ENCODE measurements around the gene SDK1. TPM values are rescaled to one million over a fixed set of nuclear protein-coding genes. Genes with fewer than 3 reads are reported as not detected.

SDK1 gene
- total RNA-seq, 2 experiments from 2014 or later, result 0.19 to 0.36 TPM

GRCh38 chr7:4265676-4266075 is 964.6 kb downstream of the SDK1 start:
- Histone ChIP-seq H2AFZ (ENCODE audit: low read length) (no peak overlapping the region), H3K9me3 (ENCODE audit: low read length) (no peaks in the 10 kb centered on the region), H3K79me2 (ENCODE audit: insufficient read depth, low read depth, low read length) (no peaks in the 10 kb centered on the region), H3K4me3 (ENCODE audit: low read depth, low read length, poor library complexity, severe bottlenecking) (no peak overlapping the region), H3K36me3 (ENCODE audit: insufficient read depth, low read length) (no peaks in the 10 kb centered on the region), H3K4me2 (ENCODE audit: low read length) (no peak overlapping the region), H3K4me1 (ENCODE audit: insufficient read depth, low read length, poor library complexity, severe bottlenecking) (no peaks in the 10 kb centered on the region), H4K20me1 (ENCODE audit: insufficient read depth, low read length) (no peaks in the 10 kb centered on the region), H3K27ac (ENCODE audit: low read depth, low read length, poor library complexity, severe bottlenecking) (no peak overlapping the region), H3K9me2 (ENCODE audit: insufficient read depth, low read length) (no peaks in the 10 kb centered on the region)
- BruUV-seq (replicated peaks), result no TSS peak
- ChIA-PET POLR2A (no interaction called here), CTCF (ENCODE audit: unreplicated experiment) (no interaction called here)
- TF ChIP-seq CTCF (conservative IDR thresholded peaks at IDR 0.05; ENCODE audit: low read length) (no peak), EZH2phosphoT487 (IDR thresholded peaks at IDR 0.05; ENCODE audit: borderline replicate concordance, low read depth, low read length) (no peak)
- intact Hi-C loops (cut with micrococcal nuclease; ENCODE audit: unreplicated experiment), result no loop called here
- DNase-seq (ENCODE audit: low spot score), result no peak

- intact Hi-C loops (cut with micrococcal nuclease; ENCODE audit: unreplicated experiment), result no loop called here
Observed at GRCh38 chr7:4266270-4267040, 965.4 kb downstream of the SDK1 start.

More at GRCh38 chr7:4266270-4267040, 965.4 kb downstream of the SDK1 start:
- DNase-seq (ENCODE audit: low spot score), result no peak
- H3K36me3 ChIP-seq (ENCODE audit: insufficient read depth, low read length), result no peaks in the 10 kb centered on the region
- H2AFZ ChIP-seq (ENCODE audit: low read length), result no peak overlapping the region
- no peak overlapping the region for H3K27ac ChIP-seq (ENCODE audit: low read depth, low read length, poor library complexity, severe bottlenecking)
- ChIA-PET CTCF (ENCODE audit: unreplicated experiment) (no interaction called here), POLR2A (no interaction called here)
- H3K4me1 ChIP-seq (ENCODE audit: insufficient read depth, low read length, poor library complexity, severe bottlenecking), result no peaks in the 10 kb centered on the region
- no peak overlapping the region for H3K4me3 ChIP-seq (ENCODE audit: low read depth, low read length, poor library complexity, severe bottlenecking)
- no peaks in the 10 kb centered on the region for H3K79me2 ChIP-seq (ENCODE audit: insufficient read depth, low read depth, low read length)
- no peak for TF ChIP-seq EZH2phosphoT487 (IDR thresholded peaks at IDR 0.05; ENCODE audit: borderline replicate concordance, low read depth, low read length)
- no peak for TF ChIP-seq CTCF (conservative IDR thresholded peaks at IDR 0.05; ENCODE audit: low read length)
- no peaks in the 10 kb centered on the region for H3K9me2 ChIP-seq (ENCODE audit: insufficient read depth, low read length)
- no TSS peak for BruUV-seq (replicated peaks)
- no peak overlapping the region for H3K4me2 ChIP-seq (ENCODE audit: low read length)
- no peaks in the 10 kb centered on the region for H4K20me1 ChIP-seq (ENCODE audit: insufficient read depth, low read length)
- H3K9me3 ChIP-seq (ENCODE audit: low read length), result no peaks in the 10 kb centered on the region

All from OCI-LY7 (cell line).